SK-N-SH treated with all-trans-retinoic acid at 6 μM for 48 hours (cell line): ENCODE results near the gene FTSJ1.
"Not testable (repeated sequence)": the region's sequence is repeated elsewhere in the genome, so short reads cannot be mapped to it uniquely, and the experiment has no call there.

Experiments
- CREB5 ChIP-seq: fragments of 250-450 bp; sonication (Bioruptor Pico); IDR thresholded peaks from 2 replicates; pipeline ENCODE4 v1.5.1; 2020; ENCODE audit warnings: low read depth, mild to moderate bottlenecking, moderate library complexity
- CSDC2 ChIP-seq: fragments of 250-450 bp; sonication (Bioruptor Pico); IDR thresholded peaks from 2 replicates; pipeline ENCODE4 v1.5.0; 2020; ENCODE audit warnings: mild to moderate bottlenecking, moderate library complexity
- OSR1 ChIP-seq: fragments of 250-450 bp; sonication (Bioruptor Pico); IDR thresholded peaks from 2 replicates; pipeline ENCODE4 v1.8.0; 2022; ENCODE audit warnings: moderate library complexity, mild to moderate bottlenecking, inconsistent platforms
- PATZ1 ChIP-seq: fragments of 250-450 bp; sonication (Bioruptor Pico); IDR thresholded peaks from 2 replicates; pipeline ENCODE4 v1.8.0; 2020; ENCODE audit warnings: mild to moderate bottlenecking, moderate library complexity, borderline replicate concordance
- TOX ChIP-seq: fragments of 250-450 bp; sonication (Bioruptor Pico); IDR thresholded peaks from 2 replicates; pipeline ENCODE4 v1.8.0; 2021; ENCODE audit warnings: mild to moderate bottlenecking, moderate library complexity, borderline replicate concordance
- ZFP3 ChIP-seq: fragments of 250-450 bp; sonication (Bioruptor Pico); IDR thresholded peaks from 2 replicates; pipeline ENCODE4 v1.5.0; 2020; ENCODE audit warnings: mild to moderate bottlenecking, moderate library complexity
- ZFP30 ChIP-seq: fragments of 450-650 bp; formaldehyde crosslinking; IDR thresholded peaks from 2 replicates; pipeline ENCODE4 v1.5.0; 2022; ENCODE audit warnings: mild to moderate bottlenecking, moderate library complexity
- ZNF565 ChIP-seq: fragments of 450-650 bp; formaldehyde crosslinking; conservative IDR thresholded peaks from 2 replicates; pipeline ENCODE4 v1.5.0; 2020; ENCODE audit warnings: low read depth, mild to moderate bottlenecking, moderate library complexity
- ZNF8 ChIP-seq: fragments of 450-650 bp; formaldehyde crosslinking; IDR thresholded peaks from 2 replicates; pipeline ENCODE4 v1.5.0; 2020; ENCODE audit warnings: mild to moderate bottlenecking, moderate library complexity

- TF ChIP-seq CREB5; PATZ1; TOX (CRISPR knock-in tag); ZNF565 (CRISPR knock-in tag); OSR1 (CRISPR knock-in tag); ZFP30 (CRISPR knock-in tag); CSDC2 (CRISPR knock-in tag); ZFP3 (CRISPR knock-in tag); ZNF8: not testable (repeated sequence)
Observed at GRCh38 chrX:48525853-48526252, 49.9 kb downstream of the FTSJ1 start.
